Panc1 (cell line): Measurements from ENCODE around the gene C11orf68. TPM values are rescaled to one million over a fixed set of nuclear protein-coding genes. Genes with fewer than 3 reads are reported as not detected.
A peak's percentile ranks its signal among the peaks of the same experiment; 100 is the strongest.

Experiments used
- ATAC-seq: fragments of 200-7000 bp; cut with Tn5 transposase; 2 replicates; pipeline ENCODE4 v1.9.1; 2020; ENCODE audit warnings: mild to moderate bottlenecking, moderate library complexity
- BruUV-seq: library from RNA; stranded (reverse); fragments of 400-500 nt; replicated peaks from 2 replicates; lab custom pipeline; 2021; lab: Mats Ljungman, UMichigan
- CTCF ChIA-PET: fragments of 300-600 bp; sonication (Branson Sonifier 250); formaldehyde crosslinking; loops from one replicate; lab custom pipeline; 2022; ENCODE audit warnings: antibody characterized with exemption; lab: Charles Lee
- POLR2A ChIA-PET: fragments of 300-600 bp; sonication (Branson Sonifier 250); formaldehyde crosslinking; loops from one replicate; lab custom pipeline; 2022; ENCODE audit warnings: antibody characterized with exemption; lab: Charles Lee
- DNase-seq: peaks from one replicate; pipeline ENCODE4 v3.0.0-alpha.2; 2010; ENCODE audit warnings: low read depth, low spot score
- H3K27ac ChIP-seq: 2 replicates; pipeline ENCODE4 v1.5.1; 2011; ENCODE audit warnings: mild to moderate bottlenecking, low read length, inconsistent platforms
- H3K27me3 ChIP-seq: fragments of 200-500 bp; sonication (Bioruptor generic); 2 replicates; pipeline ENCODE4 v1.6.0; 2014; ENCODE audit warnings: low read length, inconsistent platforms; ENCODE audit not compliant: control insufficient read depth, insufficient read depth
- H3K36me3 ChIP-seq: fragments of 200-500 bp; sonication (Bioruptor generic); 2 replicates; pipeline ENCODE4 v1.5.1; 2014; ENCODE audit warnings: inconsistent platforms, mild to moderate bottlenecking, low read length, moderate library complexity; ENCODE audit not compliant: control insufficient read depth, insufficient read depth
- H3K4me1 ChIP-seq: 2 replicates; pipeline ENCODE4 v1.5.1; 2011; ENCODE audit warnings: inconsistent platforms, mild to moderate bottlenecking, low read length, moderate library complexity; ENCODE audit not compliant: control insufficient read depth, insufficient read depth
- H3K4me3 ChIP-seq, 2 experiments: 2 replicates each; pipeline ENCODE4 v1.5.1; 2011 to 2012; ENCODE audit warnings: low read depth in 2 of 2, low read length in 2 of 2, mild to moderate bottlenecking in 2 of 2, inconsistent platforms in 1 of 2, moderate library complexity in 1 of 2
- H3K9me3 ChIP-seq: fragments of 200-500 bp; sonication (Bioruptor generic); 2 replicates; pipeline ENCODE4 v1.5.1; 2014; ENCODE audit warnings: low read depth, mild to moderate bottlenecking, inconsistent platforms, low read length, moderate library complexity; ENCODE audit not compliant: control insufficient read depth, insufficient read depth
- CTCF ChIP-seq: fragments of 450-650 bp; IDR thresholded peaks from 2 replicates; pipeline ENCODE4 v1.5.1; 2017; ENCODE audit warnings: mild to moderate bottlenecking
- POLR2AphosphoS5 ChIP-seq: IDR thresholded peaks from 2 replicates; pipeline ENCODE4 v1.6.1; 2012; ENCODE audit warnings: mild to moderate bottlenecking, low read depth, low read length, moderate library complexity
- SIN3A ChIP-seq: IDR thresholded peaks from 2 replicates; pipeline ENCODE4 v1.6.1; 2012; ENCODE audit warnings: low read depth, mild to moderate bottlenecking, low read length, moderate library complexity, borderline replicate concordance; ENCODE audit not compliant: insufficient read depth
- TCF7L2 ChIP-seq: IDR thresholded peaks from 2 replicates; pipeline ENCODE4 v1.6.1; 2011; ENCODE audit warnings: mild to moderate bottlenecking, low read depth, low read length, inconsistent platforms
- in situ Hi-C: cut with HindIII; loops from 2 replicates; pipeline ENCODE4 v1.10.0; 2016; ENCODE audit warnings: low sequenced_read_pairs, low pct_unique_long_range_greater_than_20kb
- intact Hi-C: fragments of 100-400 bp; cut with micrococcal nuclease; formaldehyde crosslinking; loops from one replicate; pipeline ENCODE4 v1.10.0; 2022; ENCODE audit not compliant: unreplicated experiment
- total RNA-seq: library from RNA; stranded (reverse); gene quantifications from one replicate; pipeline ENCODE4 v1.2.1, GENCODE V29; 2021; ENCODE audit not compliant: unreplicated experiment
- TF ChIP-seq, protein P1 (sequence below), 2 experiments: IDR thresholded peaks; 2 replicates each; pipeline ENCODE4 v1.6.1; 2011 to 2012; ENCODE audit warnings: low read depth in 2 of 2, control low read depth in 1 of 2, low read length in 1 of 2, mild to moderate bottlenecking in 1 of 2, moderate library complexity in 1 of 2; ENCODE audit not compliant: insufficient read depth in 1 of 2

C11orf68 gene
- total RNA-seq, 1 experiment from 2014 or later, result 84.7 TPM

GRCh38 chr11:65880027-65880426, 38.8 kb downstream of the C11orf68 start:
- no TSS peak for BruUV-seq
- intact Hi-C loops, result no loop called here
- ChIA-PET POLR2A (interaction anchor here (0.7 kb wide), 1 partner anchor 135 kb away, joined by 5 read pairs; no protein-coding TSS in a partner anchor), CTCF (no interaction called here)
- no peak overlapping the region for H3K4me3 ChIP-seq
- H3K27me3 ChIP-seq, result no peaks in the 10 kb centered on the region
- DNase-seq (no peak), ATAC-seq (no peak)
- no peak overlapping the region for H3K27ac ChIP-seq
- peaks cover 4% of the 10 kb centered on the region for H3K4me1 ChIP-seq
- H3K9me3 ChIP-seq, result no peaks in the 10 kb centered on the region
- TF ChIP-seq SIN3A, result no peak
- TF ChIP-seq, protein P1, sequence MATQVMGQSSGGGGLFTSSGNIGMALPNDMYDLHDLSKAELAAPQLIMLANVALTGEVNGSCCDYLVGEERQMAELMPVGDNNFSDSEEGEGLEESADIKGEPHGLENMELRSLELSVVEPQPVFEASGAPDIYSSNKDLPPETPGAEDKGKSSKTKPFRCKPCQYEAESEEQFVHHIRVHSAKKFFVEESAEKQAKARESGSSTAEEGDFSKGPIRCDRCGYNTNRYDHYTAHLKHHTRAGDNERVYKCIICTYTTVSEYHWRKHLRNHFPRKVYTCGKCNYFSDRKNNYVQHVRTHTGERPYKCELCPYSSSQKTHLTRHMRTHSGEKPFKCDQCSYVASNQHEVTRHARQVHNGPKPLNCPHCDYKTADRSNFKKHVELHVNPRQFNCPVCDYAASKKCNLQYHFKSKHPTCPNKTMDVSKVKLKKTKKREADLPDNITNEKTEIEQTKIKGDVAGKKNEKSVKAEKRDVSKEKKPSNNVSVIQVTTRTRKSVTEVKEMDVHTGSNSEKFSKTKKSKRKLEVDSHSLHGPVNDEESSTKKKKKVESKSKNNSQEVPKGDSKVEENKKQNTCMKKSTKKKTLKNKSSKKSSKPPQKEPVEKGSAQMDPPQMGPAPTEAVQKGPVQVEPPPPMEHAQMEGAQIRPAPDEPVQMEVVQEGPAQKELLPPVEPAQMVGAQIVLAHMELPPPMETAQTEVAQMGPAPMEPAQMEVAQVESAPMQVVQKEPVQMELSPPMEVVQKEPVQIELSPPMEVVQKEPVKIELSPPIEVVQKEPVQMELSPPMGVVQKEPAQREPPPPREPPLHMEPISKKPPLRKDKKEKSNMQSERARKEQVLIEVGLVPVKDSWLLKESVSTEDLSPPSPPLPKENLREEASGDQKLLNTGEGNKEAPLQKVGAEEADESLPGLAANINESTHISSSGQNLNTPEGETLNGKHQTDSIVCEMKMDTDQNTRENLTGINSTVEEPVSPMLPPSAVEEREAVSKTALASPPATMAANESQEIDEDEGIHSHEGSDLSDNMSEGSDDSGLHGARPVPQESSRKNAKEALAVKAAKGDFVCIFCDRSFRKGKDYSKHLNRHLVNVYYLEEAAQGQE (IDR thresholded peaks at IDR 0.05; ENCODE audit: insufficient read depth in 1 of 2, low read depth in 2 of 2, low read length in 1 of 2), result no peak
- TF ChIP-seq CTCF, result no peak
- no peak for TF ChIP-seq TCF7L2
- no peak; the same call in 1 of the 2 replicates for TF ChIP-seq POLR2AphosphoS5
- peaks cover 4% of the 10 kb centered on the region; the same call in 1 of the 2 replicates for H3K36me3 ChIP-seq
- in situ Hi-C loops, result no loop called here

DNA sequence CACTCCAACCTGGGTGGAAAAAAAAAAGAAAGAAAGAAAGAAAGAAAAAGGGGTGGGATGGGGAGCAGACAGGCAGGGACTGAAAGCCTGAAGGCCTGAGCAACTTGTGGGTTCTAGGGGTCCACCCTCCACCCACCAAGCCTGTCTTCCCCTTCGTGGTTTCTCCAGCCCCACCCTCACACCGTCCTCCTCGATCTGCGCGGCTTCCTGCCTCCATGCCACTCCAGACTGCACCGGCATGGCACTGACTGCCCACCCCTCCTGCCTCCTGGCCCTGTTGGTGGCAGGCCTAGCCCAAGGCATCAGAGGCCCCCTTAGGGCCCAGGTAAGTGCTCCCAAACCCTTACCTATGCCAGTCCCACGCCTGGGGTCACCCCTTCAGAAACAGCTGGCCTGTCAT, 39.2 kb downstream of the C11orf68 start, which contains the start of gene CTSW:
Gene CTSW, plus strand, starts transcription at position 221 of the 400 bp plus-strand sequence. Its CDS starts 18 bp downstream, at position 239.
- H3K27me3 ChIP-seq, result no peaks in the 10 kb centered on the region
- DNase-seq (no peak), ATAC-seq (0 out of 2 replicates have a peak, but pooled peaks have one; percentile 2)
- peaks cover under 1% of the 10 kb centered on the region; the same call in 1 of the 2 replicates for H3K4me1 ChIP-seq
- intact Hi-C loops, result no loop called here
- TF ChIP-seq CTCF (no peak), SIN3A (no peak), POLR2AphosphoS5 (0 out of 2 replicates have a peak, but pooled peaks have one; percentile 48)
- TF ChIP-seq, protein P1 (IDR thresholded peaks at IDR 0.05; ENCODE audit: insufficient read depth in 1 of 2, low read depth in 2 of 2, low read length in 1 of 2), result no peak
- BruUV-seq, result no TSS peak
- in situ Hi-C loops, result no loop called here
- no peak within 1 kb of the TSS for H3K4me3 ChIP-seq
- H3K27ac ChIP-seq, result no peak within 1 kb of the TSS
- peaks cover 4% of the 10 kb centered on the region; the same call in 1 of the 2 replicates for H3K36me3 ChIP-seq
- H3K9me3 ChIP-seq, result no peaks in the 10 kb centered on the region
- CTCF ChIA-PET, result no interaction called here
- POLR2A ChIA-PET, result no interaction called here
